PC-9 (cell line): ENCODE measurements around the gene FADS6. TPM values are rescaled to one million over a fixed set of nuclear protein-coding genes. Genes with fewer than 3 reads are reported as not detected.

Experiments
- BruUV-seq: library from RNA; stranded (reverse); fragments of 400-500 nt; replicated peaks from 2 replicates; lab custom pipeline; 2021; lab: Mats Ljungman, UMichigan
- CTCF ChIA-PET: fragments of 300-600 bp; sonication (Branson Sonifier 250); formaldehyde crosslinking; loops from one replicate; lab custom pipeline; 2022; ENCODE audit warnings: antibody characterized with exemption; lab: Charles Lee
- POLR2A ChIA-PET: fragments of 300-600 bp; sonication (Branson Sonifier 250); formaldehyde crosslinking; loops from one replicate; lab custom pipeline; 2022; ENCODE audit warnings: antibody characterized with exemption; ENCODE audit not compliant: unreplicated experiment; lab: Charles Lee
- DNase-seq, 2 experiments: peaks; one replicate each; pipeline versions ENCODE4 v3.0.0 to v3.0.0-alpha.2; 2015 to 2022; ENCODE audit warnings: mixed read lengths in 1 of 2
- H2AFZ ChIP-seq: fragments of 200-600 bp; sonication (generic); 2 replicates; pipeline ENCODE4 v1.8.1; 2017; ENCODE audit warnings: antibody characterized with exemption
- H3F3A ChIP-seq: fragments of 200-600 bp; sonication (generic); 2 replicates; pipeline ENCODE4 v1.8.1; 2017; ENCODE audit warnings: antibody characterized with exemption, mild to moderate bottlenecking, low read depth; ENCODE audit not compliant: insufficient read depth
- H3K27ac ChIP-seq: fragments of 200-600 bp; sonication (generic); 2 replicates; pipeline ENCODE4 v1.6.1; 2016; ENCODE audit warnings: mixed run types
- H3K27me3 ChIP-seq: fragments of 200-600 bp; sonication (generic); 2 replicates; pipeline ENCODE4 v1.6.1; 2016; ENCODE audit warnings: low read depth, mixed run types; ENCODE audit not compliant: insufficient read depth
- H3K36me3 ChIP-seq: fragments of 200-600 bp; sonication (generic); 2 replicates; pipeline ENCODE4 v1.6.1; 2016; ENCODE audit warnings: low read depth, mixed run types
- H3K4me1 ChIP-seq: fragments of 200-600 bp; sonication (generic); replicated peaks from 2 replicates; pipeline ENCODE4 v1.6.1; 2016; ENCODE audit warnings: mixed run types; ENCODE audit not compliant: insufficient read depth
- H3K4me2 ChIP-seq: fragments of 200-600 bp; sonication (generic); 2 replicates; pipeline ENCODE4 v1.6.1; 2017; ENCODE audit warnings: mixed run types
- H3K4me3 ChIP-seq: fragments of 200-600 bp; sonication (generic); 2 replicates; pipeline ENCODE4 v1.6.1; 2016; ENCODE audit warnings: mixed run types
- H3K79me2 ChIP-seq: fragments of 200-600 bp; sonication (generic); 2 replicates; pipeline ENCODE4 v1.6.1; 2017; ENCODE audit warnings: low read depth, mixed run types
- H3K9me2 ChIP-seq: fragments of 200-600 bp; sonication (generic); 2 replicates; pipeline ENCODE4 v1.8.1; 2017; ENCODE audit warnings: mild to moderate bottlenecking; ENCODE audit not compliant: insufficient read depth
- H3K9me3 ChIP-seq: fragments of 200-600 bp; sonication (generic); 2 replicates; pipeline ENCODE4 v1.8.1; 2016; ENCODE audit warnings: low read depth; ENCODE audit not compliant: insufficient read depth
- H4K20me1 ChIP-seq: fragments of 200-600 bp; sonication (generic); 2 replicates; pipeline ENCODE4 v1.8.1; 2017; ENCODE audit not compliant: insufficient read depth
- CTCF ChIP-seq: fragments of 200-600 bp; sonication (generic); conservative IDR thresholded peaks from 2 replicates; pipeline ENCODE4 v1.6.1; 2017; ENCODE audit warnings: mixed run types, antibody characterized with exemption, mild to moderate bottlenecking, moderate library complexity
- EZH2 ChIP-seq: fragments of 200-600 bp; sonication (generic); IDR thresholded peaks from 2 replicates; pipeline ENCODE4 v1.8.0; 2017; ENCODE audit warnings: antibody characterized with exemption, low read depth
- intact Hi-C: fragments of 100-400 bp; cut with micrococcal nuclease; formaldehyde crosslinking; loops from one replicate; pipeline ENCODE4 v1.10.0; 2022; ENCODE audit not compliant: unreplicated experiment
- total RNA-seq: library from RNA; stranded (reverse); gene quantifications from 2 replicates; pipeline ENCODE4 v1.2.3, GENCODE V29; 2021

The FADS6 gene
- total RNA-seq, 1 experiment from 2014 or later, result not detected

DNA sequence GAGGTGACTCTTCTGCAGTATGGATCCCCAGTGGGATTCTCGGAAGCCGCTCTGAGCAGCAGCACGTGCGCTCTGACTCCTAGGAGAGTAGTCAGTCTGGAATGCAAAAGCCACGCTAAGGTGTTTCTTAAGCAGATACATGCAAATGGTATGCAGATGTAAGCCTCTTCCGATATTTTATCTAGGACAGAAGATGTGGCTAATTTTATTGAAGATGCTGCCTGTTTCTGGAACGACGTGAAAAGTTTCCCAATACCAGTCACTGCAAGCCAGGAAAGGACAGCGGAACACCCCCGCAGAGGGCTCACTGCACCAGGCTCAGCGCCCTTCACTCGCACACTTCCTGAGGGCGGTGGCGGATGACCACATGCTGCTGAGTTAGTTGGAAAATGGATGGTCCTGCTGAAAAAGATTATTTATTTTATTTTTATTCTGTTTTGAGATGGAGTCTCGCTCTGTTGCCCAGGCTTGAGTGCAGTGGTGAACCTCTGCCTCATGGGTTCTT is 10.1 kb downstream of the FADS6 start:
- CTCF ChIA-PET, result no interaction called here
- Histone ChIP-seq H3K4me3 (no peak overlapping the region), H3K27me3 (no peaks in the 10 kb centered on the region; the same call in 1 of the 2 replicates), H3K36me3 (no peaks in the 10 kb centered on the region), H3F3A (0 out of 2 replicates have a peak, but pooled peaks cover 4% of the 10 kb centered on the region), H2AFZ (no peak overlapping the region), H3K27ac (no peak overlapping the region), H3K9me3 (no peaks in the 10 kb centered on the region), H3K79me2 (no peaks in the 10 kb centered on the region), H3K4me1 (peaks cover 4% of the 10 kb centered on the region), H3K4me2 (no peak overlapping the region), H3K9me2 (no peaks in the 10 kb centered on the region), H4K20me1 (no peaks in the 10 kb centered on the region)
- POLR2A ChIA-PET, result no interaction called here
- BruUV-seq, result no TSS peak
- intact Hi-C loops, result no loop called here
- DNase-seq, result no peak
- no peak for TF ChIP-seq CTCF
- TF ChIP-seq EZH2, result no peak

DNA sequence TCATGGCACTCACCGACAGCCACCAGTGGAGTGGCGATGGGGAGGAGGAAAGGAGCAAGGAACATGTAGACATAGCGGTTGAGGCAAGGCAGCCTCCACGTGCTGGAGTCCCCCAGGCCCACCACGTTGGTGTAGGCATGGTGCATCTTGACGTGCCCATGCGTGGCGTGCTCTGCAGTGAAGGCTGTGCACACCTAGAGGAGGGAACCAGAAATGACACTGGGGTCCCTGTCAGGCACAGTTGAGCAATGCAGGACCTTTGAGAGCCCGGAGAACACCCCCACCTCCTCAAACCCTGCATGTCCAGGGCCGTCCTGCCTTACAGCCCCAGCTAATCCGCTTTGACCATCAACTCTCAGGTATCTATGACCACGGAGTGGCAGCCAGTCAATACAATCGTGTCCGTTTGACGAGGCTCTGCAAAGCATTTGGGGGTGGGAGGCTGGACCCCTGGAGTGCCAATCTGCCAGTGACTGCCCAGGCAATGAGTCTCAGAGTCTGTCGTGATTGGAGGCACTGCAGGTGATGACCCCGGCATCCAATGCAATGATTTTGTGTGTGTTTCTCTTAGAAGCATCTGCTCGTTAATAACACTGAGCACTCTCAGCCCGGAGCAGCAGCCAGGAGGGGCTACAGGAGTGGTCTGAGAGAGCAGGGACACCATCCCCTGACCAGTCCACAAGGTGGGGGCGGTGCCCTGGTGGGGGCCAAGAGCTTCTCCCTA is 10.8 kb downstream of the FADS6 start:
- no peak overlapping the region for H3K4me2 ChIP-seq
- peaks cover 10% of the 10 kb centered on the region for H3K4me1 ChIP-seq
- ChIA-PET CTCF (no interaction called here), POLR2A (no interaction called here)
- DNase-seq, result no peak
- H3K79me2 ChIP-seq, result no peaks in the 10 kb centered on the region
- no peaks in the 10 kb centered on the region for H3K27me3 ChIP-seq
- 0 out of 2 replicates have a peak, but pooled peaks cover 4% of the 10 kb centered on the region for H3F3A ChIP-seq
- intact Hi-C loops, result no loop called here
- H3K27ac ChIP-seq, result no peak overlapping the region
- no TSS peak for BruUV-seq
- H2AFZ ChIP-seq, result no peak overlapping the region
- no peaks in the 10 kb centered on the region for H3K9me2 ChIP-seq
- H4K20me1 ChIP-seq, result no peaks in the 10 kb centered on the region
- H3K9me3 ChIP-seq, result no peaks in the 10 kb centered on the region
- TF ChIP-seq EZH2 (no peak), CTCF (no peak)
- H3K36me3 ChIP-seq, result no peaks in the 10 kb centered on the region
- H3K4me3 ChIP-seq, result no peak overlapping the region

- Histone ChIP-seq H3K9me3 (no peaks in the 10 kb centered on the region), H3K27ac (no peak overlapping the region), H3F3A (0 out of 2 replicates have a peak, but pooled peaks cover 4% of the 10 kb centered on the region), H3K27me3 (no peaks in the 10 kb centered on the region), H3K4me2 (no peak overlapping the region), H3K4me3 (no peak overlapping the region), H4K20me1 (no peaks in the 10 kb centered on the region), H3K79me2 (no peaks in the 10 kb centered on the region), H3K4me1 (peaks cover 12% of the 10 kb centered on the region), H2AFZ (no peak overlapping the region), H3K9me2 (no peaks in the 10 kb centered on the region), H3K36me3 (no peaks in the 10 kb centered on the region)
- intact Hi-C loops, result no loop called here
- POLR2A ChIA-PET, result no interaction called here
- CTCF ChIA-PET, result interaction anchor here (0.6 kb wide), 1 partner anchor 80 kb away, joined by 5 read pairs; no protein-coding TSS in a partner anchor
- TF ChIP-seq CTCF (no peak), EZH2 (no peak)
- DNase-seq, result no peak
- no TSS peak for BruUV-seq
Measured at GRCh38 chr17:74881073-74881472, 12.4 kb downstream of the FADS6 start.
